Panc1 (cell line): ENCODE results near the gene SPINK8.

Experiments
- CTCF ChIP-seq: fragments of 450-650 bp; IDR thresholded peaks from 2 replicates; pipeline ENCODE4 v1.5.1; 2017; ENCODE audit warnings: mild to moderate bottlenecking
- TCF7L2 ChIP-seq: IDR thresholded peaks from 2 replicates; pipeline ENCODE4 v1.6.1; 2011; ENCODE audit warnings: mild to moderate bottlenecking, low read depth, low read length, inconsistent platforms

GRCh38 chr3:48345946-48346572, 12.6 kb upstream of the SPINK8 start:
- TF ChIP-seq CTCF (no peak), TCF7L2 (no peak)
